ENCODE measurements around the gene HOXD8. TPM values are rescaled to one million over a fixed set of nuclear protein-coding genes. Genes with fewer than 3 reads are reported as not detected.

HOXD8 gene
- total RNA-seq, 1 experiment from 2014 or later: not detected

GRCh38 chr2:176177580-176178037 is 48.1 kb downstream of the HOXD8 start:
- BruUV-seq (replicated peaks): no TSS peak
- H3K27me3 ChIP-seq (ENCODE audit: control insufficient read depth, insufficient read depth, low read length): no peaks in the 10 kb centered on the region

GRCh38 chr2:176178038-176178756 is 48.7 kb downstream of the HOXD8 start:
- ATAC-seq (no peak), DNase-seq (ENCODE audit: low read depth, low spot score) (no peak)
- ChIA-PET POLR2A (no interaction called here), CTCF (no interaction called here)
- no peaks in the 10 kb centered on the region for H3K36me3 ChIP-seq (ENCODE audit: control insufficient read depth, insufficient read depth, low read length)
- H3K27me3 ChIP-seq (ENCODE audit: control insufficient read depth, insufficient read depth, low read length): no peaks in the 10 kb centered on the region
- no peak for TF ChIP-seq REST (IDR thresholded peaks at IDR 0.05; ENCODE audit: insufficient read depth in 1 of 2, low read depth in 2 of 2, low read length in 1 of 2)
- no peak for TF ChIP-seq CTCF (IDR thresholded peaks at IDR 0.05)
- TF ChIP-seq TCF7L2 (IDR thresholded peaks at IDR 0.05; ENCODE audit: low read depth, low read length): no peak
- no peak for TF ChIP-seq SIN3A (IDR thresholded peaks at IDR 0.05; ENCODE audit: borderline replicate concordance, insufficient read depth, low read depth, low read length)
- TF ChIP-seq POLR2AphosphoS5 (IDR thresholded peaks at IDR 0.05; ENCODE audit: low read depth, low read length): no peak
- H3K4me1 ChIP-seq (ENCODE audit: control insufficient read depth, insufficient read depth, low read length): no peaks in the 10 kb centered on the region
- no peak overlapping the region for H3K4me3 ChIP-seq (ENCODE audit: low read depth in 2 of 2, low read length in 2 of 2)
- in situ Hi-C loops (cut with HindIII; ENCODE audit: low pct_unique_long_range_greater_than_20kb, low sequenced_read_pairs): no loop called here
- no peaks in the 10 kb centered on the region for H3K9me3 ChIP-seq (ENCODE audit: control insufficient read depth, insufficient read depth, low read depth, low read length)
- intact Hi-C loops (cut with micrococcal nuclease; ENCODE audit: unreplicated experiment): no loop called here
- BruUV-seq (replicated peaks): no TSS peak
- H3K27ac ChIP-seq (ENCODE audit: low read length): no peak overlapping the region

More at GRCh38 chr2:176177580-176178037, 48.1 kb downstream of the HOXD8 start:
- intact Hi-C loops (cut with micrococcal nuclease; ENCODE audit: unreplicated experiment) (no loop called here), in situ Hi-C loops (cut with HindIII; ENCODE audit: low pct_unique_long_range_greater_than_20kb, low sequenced_read_pairs) (no loop called here)
- TF ChIP-seq TCF7L2 (IDR thresholded peaks at IDR 0.05; ENCODE audit: low read depth, low read length) (no peak), SIN3A (IDR thresholded peaks at IDR 0.05; ENCODE audit: borderline replicate concordance, insufficient read depth, low read depth, low read length) (no peak), POLR2AphosphoS5 (IDR thresholded peaks at IDR 0.05; ENCODE audit: low read depth, low read length) (no peak), REST (IDR thresholded peaks at IDR 0.05; ENCODE audit: insufficient read depth in 1 of 2, low read depth in 2 of 2, low read length in 1 of 2) (no peak), CTCF (IDR thresholded peaks at IDR 0.05) (no peak)
- no peaks in the 10 kb centered on the region for H3K4me1 ChIP-seq (ENCODE audit: control insufficient read depth, insufficient read depth, low read length)
- CTCF ChIA-PET: no interaction called here
- no peak for ATAC-seq
- no peaks in the 10 kb centered on the region for H3K9me3 ChIP-seq (ENCODE audit: control insufficient read depth, insufficient read depth, low read depth, low read length)
- H3K36me3 ChIP-seq (ENCODE audit: control insufficient read depth, insufficient read depth, low read length): no peaks in the 10 kb centered on the region
- DNase-seq (ENCODE audit: low read depth, low spot score): no peak
- H3K4me3 ChIP-seq (ENCODE audit: low read depth in 2 of 2, low read length in 2 of 2): no peak overlapping the region
- POLR2A ChIA-PET: no interaction called here
- no peak overlapping the region for H3K27ac ChIP-seq (ENCODE audit: low read length)
